Middle frontal gyrus (tissue), 1 donor: ENCODE measurements around the gene TMEM255B.
"Not testable (repeated sequence)": the region's sequence is repeated elsewhere in the genome, so short reads cannot be mapped to it uniquely, and the experiment has no call there.

Experiments
- DNase-seq: peaks from one replicate; pipeline ENCODE4 v3.0.0-alpha.2; 2015; ENCODE audit warnings: low spot score; ENCODE audit errors: extremely low spot score

Gene TMEM255B

DNA sequence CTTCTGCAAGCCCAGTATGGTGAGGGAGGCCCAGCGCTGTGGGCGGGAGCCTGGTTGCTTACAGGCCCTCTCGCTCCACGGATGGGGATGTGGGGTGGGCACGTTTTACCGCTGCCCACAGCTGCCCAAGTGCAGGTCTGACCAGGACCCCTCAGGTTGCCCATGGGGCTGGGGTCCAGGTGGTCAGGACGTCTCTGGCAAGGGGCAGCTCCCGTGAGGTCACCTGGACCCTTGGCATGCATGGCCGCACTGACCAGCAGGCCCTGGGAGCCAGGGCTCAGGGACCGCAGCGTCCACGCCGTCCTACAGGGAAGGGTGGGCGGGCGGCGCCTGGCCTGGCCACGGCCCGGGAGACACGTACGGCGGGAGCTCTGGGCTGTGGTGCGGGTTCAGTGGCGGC is 72.0 kb downstream of the TMEM255B start:
- no peak for DNase-seq

DNA sequence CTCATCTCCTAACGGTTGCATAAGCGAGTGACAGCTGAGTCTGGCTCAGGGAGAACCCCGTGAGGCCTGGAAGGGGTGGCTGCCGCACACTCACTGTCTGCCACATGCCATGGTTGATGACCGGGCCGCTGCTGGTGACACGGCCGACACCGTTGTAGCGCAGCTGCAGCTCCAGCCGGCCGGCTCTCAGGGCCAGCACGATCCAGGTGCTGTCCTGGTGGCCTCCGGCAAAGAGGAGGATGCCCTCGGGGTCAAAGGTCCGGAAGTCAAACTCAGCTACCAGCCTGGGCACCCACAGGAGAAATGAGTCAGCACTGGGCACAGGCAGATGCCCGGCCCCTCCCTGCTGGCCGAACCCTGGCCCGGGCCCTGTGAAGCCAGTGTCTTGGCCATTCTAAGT is 73.2 kb downstream of the TMEM255B start:
- DNase-seq: no peak

GRCh38 chr13:113832631-113833030 is 73.6 kb downstream of the TMEM255B start:
- DNase-seq: no peak

DNA sequence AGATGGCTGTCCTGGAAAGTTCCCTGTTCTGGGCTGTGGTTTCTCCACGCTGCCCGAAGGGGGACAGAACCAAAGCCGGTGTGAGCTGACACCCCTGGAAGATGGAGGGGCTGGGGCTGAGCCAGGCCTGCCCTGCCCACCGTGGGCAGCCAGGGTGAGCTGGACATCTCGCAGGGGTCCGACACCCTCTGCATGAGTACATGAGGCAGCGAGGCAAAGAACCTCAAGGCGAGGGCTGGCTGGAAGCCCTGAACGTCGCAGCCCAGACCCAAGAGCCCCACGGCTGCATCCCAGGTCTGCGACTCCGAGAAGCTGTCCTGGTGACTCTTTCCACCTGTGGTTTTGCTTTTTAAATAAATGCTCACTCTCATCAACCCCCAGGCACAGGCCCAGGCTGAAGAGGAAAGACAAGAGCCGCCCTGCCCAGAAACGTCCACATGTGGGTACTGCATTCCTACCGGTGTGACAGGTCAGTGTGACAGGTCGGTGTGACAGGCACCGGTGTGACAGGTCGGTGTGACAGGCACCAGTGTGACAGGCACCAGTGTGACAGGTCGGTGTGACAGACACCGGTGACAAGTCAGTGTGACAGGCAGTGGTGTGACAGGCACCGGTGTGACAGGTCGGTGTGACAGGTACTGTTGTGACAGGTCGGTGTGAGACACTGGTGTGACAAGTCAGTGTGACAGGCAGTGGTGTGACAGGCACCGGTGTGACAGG is 74.2 kb downstream of the TMEM255B start:
- no peak for DNase-seq

DNA sequence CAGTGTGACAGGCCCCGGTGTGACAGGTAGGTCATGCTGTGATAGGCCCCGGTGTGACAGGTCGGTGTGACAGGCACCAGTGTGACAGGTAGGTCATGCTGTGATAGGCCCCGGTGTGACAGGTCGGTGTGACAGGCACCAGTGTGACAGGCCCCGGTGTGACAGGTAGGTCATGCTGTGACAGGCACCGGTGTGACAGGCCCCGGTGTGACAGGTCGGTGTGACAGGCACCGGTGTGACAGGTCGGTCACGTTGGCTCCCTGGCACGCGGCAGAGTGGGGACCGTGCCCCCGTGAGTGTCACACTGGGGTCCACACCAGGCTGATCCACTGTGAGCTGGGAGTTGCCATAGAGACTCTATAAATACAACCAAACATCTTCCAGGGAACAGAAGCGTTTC is 75.0 kb downstream of the TMEM255B start:
- DNase-seq: not testable (repeated sequence)

GRCh38 chr13:113834496-113835200 is 75.6 kb downstream of the TMEM255B start:
- no peak for DNase-seq

GRCh38 chr13:113835461-113836270 is 76.6 kb downstream of the TMEM255B start:
- DNase-seq: no peak

DNA sequence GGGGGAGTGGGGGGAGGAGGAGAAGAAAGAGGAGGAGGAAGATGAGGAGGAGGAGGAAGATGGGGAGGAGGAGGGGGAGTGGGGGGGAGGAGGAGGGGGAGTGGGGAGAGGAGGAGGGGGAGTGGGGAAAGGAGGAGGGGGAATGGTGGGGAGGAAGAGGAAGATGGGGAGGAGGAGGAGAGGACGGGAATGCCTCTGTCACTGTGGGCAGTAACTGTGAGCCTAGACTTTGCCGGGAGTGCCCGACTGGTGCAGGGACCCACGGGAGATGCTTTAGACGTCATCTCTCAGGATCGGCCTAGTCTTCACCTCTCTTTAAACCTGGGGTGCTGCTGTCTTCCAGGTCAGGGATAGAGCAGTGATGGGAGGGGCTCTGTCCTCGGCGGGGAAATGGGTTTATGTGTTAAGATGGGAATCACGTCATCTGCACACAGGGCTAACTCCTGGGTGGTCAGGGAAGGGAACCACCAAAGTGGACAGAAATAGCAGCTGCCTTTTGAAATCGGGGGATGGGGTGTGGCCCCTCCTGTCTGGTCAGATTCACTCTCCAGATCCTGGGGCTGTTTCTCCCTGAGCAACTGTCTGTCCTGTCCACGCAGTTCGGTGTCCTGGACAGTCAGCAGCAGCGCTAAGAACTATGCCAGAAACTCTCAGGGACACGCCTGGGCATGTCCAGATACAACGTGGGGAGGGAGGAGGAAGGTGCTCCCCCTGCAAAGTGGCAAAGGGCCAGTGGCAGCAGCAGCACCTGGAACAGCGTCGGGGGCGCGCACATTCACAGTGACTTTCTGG is 77.9 kb downstream of the TMEM255B start:
- DNase-seq: no peak

GRCh38 chr13:113837560-113838355 is 78.7 kb downstream of the TMEM255B start:
- peak; percentile 37 for DNase-seq

DNA sequence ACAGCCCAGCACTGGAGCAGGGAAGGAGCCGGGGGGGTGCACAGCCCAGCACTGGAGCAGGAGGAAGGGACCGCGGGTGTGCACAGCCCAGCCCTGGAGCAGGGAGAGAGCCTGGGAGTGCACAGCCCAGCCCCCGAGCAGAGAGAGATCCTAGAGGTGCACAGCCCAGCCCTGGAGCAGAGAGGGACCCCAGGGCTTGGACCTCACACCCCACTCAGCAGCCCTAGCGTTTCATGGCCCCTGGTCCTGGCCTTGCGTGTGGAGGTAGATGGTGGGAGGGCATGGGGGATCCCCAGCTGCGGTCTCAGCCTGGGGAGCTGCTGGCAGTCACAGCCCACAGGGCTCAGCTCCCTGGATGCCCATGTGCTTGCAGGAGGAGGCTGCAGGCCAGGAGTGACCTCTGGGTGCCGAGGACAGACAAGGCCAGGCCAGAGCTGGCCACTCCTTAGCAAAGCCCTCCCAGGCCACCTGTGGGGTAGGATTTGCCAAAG is 79.7 kb downstream of the TMEM255B start:
- no peak for DNase-seq

DNA sequence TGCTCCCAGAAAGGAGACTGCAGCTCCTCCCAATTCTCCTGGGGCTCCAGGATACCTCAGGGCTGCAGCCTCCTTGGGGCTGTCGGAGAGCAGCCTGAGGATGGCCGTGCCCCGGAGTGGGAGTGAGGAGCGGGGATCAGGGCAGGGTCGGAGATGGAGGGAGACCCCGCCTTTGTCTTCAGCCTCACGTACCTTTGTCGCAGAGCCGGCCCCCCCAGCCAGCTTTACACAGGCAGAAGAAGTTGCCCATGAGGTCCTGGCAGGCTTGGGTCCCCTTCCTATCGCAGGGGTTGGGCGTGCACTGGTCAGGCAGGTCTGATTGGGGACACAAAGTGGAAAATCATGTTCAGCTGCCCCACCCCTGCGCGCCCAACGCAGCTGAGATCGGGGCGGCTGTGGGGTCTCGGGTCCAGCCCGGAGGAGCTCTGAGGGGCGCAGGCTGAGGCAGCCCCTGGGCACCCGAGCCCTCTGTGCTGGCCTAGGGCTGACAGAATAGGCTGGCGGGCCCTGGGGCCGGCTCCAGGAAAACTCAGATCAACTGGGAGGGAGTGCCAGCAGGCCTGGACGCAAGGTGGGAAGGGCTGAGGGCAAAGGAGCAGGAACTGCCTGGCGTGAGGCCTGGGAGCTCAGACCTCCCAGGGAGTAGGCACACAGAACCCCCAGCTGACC is 80.6 kb downstream of the TMEM255B start:
- no peak for DNase-seq

- no peak for DNase-seq
Measured at GRCh38 chr13:113840541-113841352, 81.7 kb downstream of the TMEM255B start.

DNA sequence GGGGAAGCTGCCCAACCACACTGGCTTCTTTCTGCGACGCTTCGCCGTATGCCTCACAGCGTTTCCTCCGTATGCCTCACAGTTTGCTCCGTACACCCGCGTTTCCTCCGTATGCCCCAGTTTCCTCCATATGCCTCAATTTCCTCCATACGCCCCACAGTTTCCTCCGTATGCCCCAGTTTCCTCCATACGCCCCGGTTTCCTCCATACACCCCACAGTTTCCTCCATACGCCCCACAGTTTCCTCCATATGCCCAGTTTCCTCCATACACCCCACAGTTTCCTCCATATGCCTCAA is 82.3 kb downstream of the TMEM255B start:
- no peak for DNase-seq

GRCh38 chr13:113842336-113843062 is 83.5 kb downstream of the TMEM255B start:
- no peak for DNase-seq

GRCh38 chr13:113843063-113843654 is 84.1 kb downstream of the TMEM255B start:
- no peak for DNase-seq

DNA sequence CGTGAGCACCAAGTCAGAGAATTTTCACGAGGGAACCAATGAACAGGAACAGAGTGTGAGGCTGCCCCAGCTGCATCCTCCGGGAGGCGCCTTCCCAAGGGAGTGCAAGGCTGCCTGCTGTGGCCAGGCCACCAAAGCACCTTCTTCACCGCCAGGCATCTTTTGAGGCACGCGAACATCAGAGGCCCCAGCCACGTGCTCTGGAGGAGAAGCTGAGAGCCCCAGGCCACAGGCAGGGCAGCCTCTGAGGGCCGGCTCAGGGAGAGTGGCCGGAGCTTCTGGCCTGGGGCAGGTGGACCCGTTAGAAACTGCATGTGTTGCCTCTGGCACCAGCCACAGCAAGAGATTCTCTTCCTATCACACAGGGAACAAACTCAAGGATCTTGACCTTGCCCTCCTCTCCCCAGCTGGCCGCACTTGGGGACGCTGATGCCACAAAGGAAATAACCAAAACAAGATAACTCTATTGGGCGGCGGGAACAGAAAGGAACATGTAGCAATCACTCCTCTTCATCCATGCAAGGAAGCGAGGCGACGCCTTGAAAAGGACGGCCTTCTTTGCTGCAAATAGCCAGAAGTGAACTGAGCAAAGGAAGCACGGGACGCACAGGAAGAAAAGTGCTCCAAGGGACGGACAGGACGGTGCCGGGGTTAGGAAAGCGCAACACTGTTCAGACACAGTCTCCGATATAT is 85.0 kb downstream of the TMEM255B start:
- no peak for DNase-seq

DNA sequence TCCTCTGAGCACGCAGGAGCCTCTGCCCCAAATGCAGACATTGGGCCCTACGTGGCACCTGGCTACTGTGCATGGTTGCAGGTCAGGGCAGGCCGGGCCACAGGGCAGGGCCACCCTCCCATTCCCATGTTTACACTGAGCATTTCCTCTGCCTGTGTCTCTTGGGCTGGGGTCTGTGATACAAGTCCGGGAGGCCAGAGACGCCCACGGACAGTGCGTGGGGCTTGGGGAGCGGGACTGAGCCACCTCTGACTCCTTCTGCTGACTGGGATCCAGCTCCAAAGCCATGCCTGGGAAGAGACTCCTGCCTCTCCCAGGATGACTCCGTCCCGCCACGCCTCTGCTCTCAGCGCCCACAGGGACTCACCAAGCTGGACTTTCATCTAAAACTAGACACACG is 86.0 kb downstream of the TMEM255B start:
- DNase-seq: no peak
